CD14-positive monocyte (primary cell): ENCODE results near the gene COL5A2. TPM values are rescaled to one million over a fixed set of nuclear protein-coding genes. Genes with fewer than 3 reads are reported as not detected.

Experiments
- DNase-seq, 3 donors: peaks; one replicate each; pipeline ENCODE4 v3.0.0-alpha.2; 2011 to 2022
- H2AFZ ChIP-seq: 2 replicates; pipeline ENCODE4 v1.6.0; 2012; ENCODE audit warnings: mild to moderate bottlenecking, low read depth, low read length, inconsistent platforms; ENCODE audit not compliant: insufficient read depth, poor library complexity, severe bottlenecking
- H3K27ac ChIP-seq, 2 donors: 1 replicate in 1 of 2; 2 replicates in 1 of 2; pipeline ENCODE4 v1.5.1; 2012 to 2013; ENCODE audit warnings: low read length in 2 of 2, control low read depth in 1 of 2, inconsistent platforms in 1 of 2, low read depth in 1 of 2, mild to moderate bottlenecking in 1 of 2
- H3K27me3 ChIP-seq, 2 donors: one replicate each; pipeline versions ENCODE4 v1.6.0 to v1.6.1; 2011 to 2013; ENCODE audit warnings: low read length in 2 of 2; ENCODE audit not compliant: control insufficient read depth in 2 of 2, insufficient read depth in 2 of 2
- H3K36me3 ChIP-seq, 2 donors: replicated peaks in 1 of 2; 1 replicate in 1 of 2; 2 replicates in 1 of 2; pipeline versions ENCODE4 v1.5.1 to v1.6.1; 2012 to 2013; ENCODE audit warnings: low read length in 2 of 2, control low read depth in 1 of 2, inconsistent platforms in 1 of 2, mild to moderate bottlenecking in 1 of 2; ENCODE audit not compliant: insufficient read depth in 2 of 2, control insufficient read depth in 1 of 2
- H3K4me1 ChIP-seq, 2 donors: 1 replicate in 1 of 2; 2 replicates in 1 of 2; pipeline versions ENCODE4 v1.5.1 to v1.6.1; 2012 to 2013; ENCODE audit warnings: low read length in 2 of 2, control low read depth in 1 of 2, inconsistent platforms in 1 of 2, mild to moderate bottlenecking in 1 of 2, moderate library complexity in 1 of 2; ENCODE audit not compliant: insufficient read depth in 2 of 2, control insufficient read depth in 1 of 2
- H3K4me2 ChIP-seq: replicated peaks from 2 replicates; pipeline ENCODE3; 2012; ENCODE audit warnings: low read length, moderate library complexity, mild to moderate bottlenecking; ENCODE audit not compliant: poor library complexity, severe bottlenecking; ENCODE audit errors: extremely low read depth
- H3K4me3 ChIP-seq, 3 experiments: fragments of 200-600 bp in 1 of 3; sonication (generic) in 1 of 3; replicated peaks in 1 of 3; 1 replicate in 2 of 3; 2 replicates in 1 of 3; pipeline ENCODE4 v1.5.1; 2011 to 2013; ENCODE audit warnings: low read length in 3 of 3, mild to moderate bottlenecking in 3 of 3, control low read depth in 2 of 3, low read depth in 2 of 3, inconsistent platforms in 1 of 3, moderate library complexity in 1 of 3
- H3K79me2 ChIP-seq: 2 replicates; pipeline ENCODE4 v1.6.0; 2012; ENCODE audit warnings: mild to moderate bottlenecking, control low read depth, inconsistent platforms, low read length, moderate library complexity; ENCODE audit not compliant: insufficient read depth
- H3K9ac ChIP-seq: 2 replicates; pipeline ENCODE4 v1.6.0; 2017; ENCODE audit warnings: low read length, mild to moderate bottlenecking; ENCODE audit not compliant: insufficient read depth, poor library complexity, severe bottlenecking
- H3K9me3 ChIP-seq, 2 donors: replicated peaks in 1 of 2; 1 replicate in 1 of 2; 2 replicates in 1 of 2; pipeline versions ENCODE4 v1.5.1 to v1.6.1; 2012 to 2013; ENCODE audit warnings: low read length in 2 of 2, control low read depth in 1 of 2; ENCODE audit not compliant: control insufficient read depth in 1 of 2, insufficient read depth in 1 of 2
- H4K20me1 ChIP-seq: 2 replicates; pipeline ENCODE4 v1.6.0; 2012; ENCODE audit warnings: mild to moderate bottlenecking, low read length, control low read depth, moderate library complexity; ENCODE audit not compliant: insufficient read depth
- H3K27ac Mint-ChIP-seq, 7 donors: one replicate each; pipeline ENCODE4 v1.8.0; 2020; ENCODE audit warnings: mild to moderate bottlenecking in 7 of 7, mixed read lengths in 7 of 7, moderate library complexity in 6 of 7, inconsistent platforms in 2 of 7
- H3K27me3 Mint-ChIP-seq, 3 donors: one replicate each; pipeline ENCODE4 v1.8.0; 2021 to 2022; ENCODE audit warnings: low read depth in 3 of 3, mild to moderate bottlenecking in 3 of 3, mixed read lengths in 3 of 3, moderate library complexity in 3 of 3, inconsistent platforms in 1 of 3
- H3K36me3 Mint-ChIP-seq, 2 donors: one replicate each; pipeline ENCODE4 v1.8.0; 2020; ENCODE audit warnings: mixed read lengths in 2 of 2, inconsistent platforms in 1 of 2, mild to moderate bottlenecking in 1 of 2
- H3K4me1 Mint-ChIP-seq: one replicate; pipeline ENCODE4 v1.8.0; 2020; ENCODE audit warnings: mild to moderate bottlenecking, mixed read lengths
- H3K4me3 Mint-ChIP-seq, 2 donors: one replicate each; pipeline ENCODE4 v1.8.0; 2020; ENCODE audit warnings: mild to moderate bottlenecking in 2 of 2, mixed read lengths in 2 of 2, moderate library complexity in 1 of 2
- H3K9me3 Mint-ChIP-seq, 7 donors: one replicate each; pipeline ENCODE4 v1.8.0; 2020 to 2022; ENCODE audit warnings: mixed read lengths in 7 of 7, mild to moderate bottlenecking in 6 of 7, moderate library complexity in 6 of 7, inconsistent platforms in 2 of 7
- CTCF ChIP-seq: fragments of 200-600 bp; IDR thresholded peaks from one replicate; pipeline ENCODE4 v1.8.0; 2022; ENCODE audit warnings: antibody characterized with exemption, mild to moderate bottlenecking
- WGBS: methylation state at CpG from one replicate; pipeline ENCODE4 v1.1.5; 2013; ENCODE audit warnings: missing lambda C conversion rate; ENCODE audit not compliant: insufficient coverage; 5-methylcytosine and 5-hydroxymethylcytosine counted together
- intact Hi-C, 2 donors: fragments of 100-400 bp; cut with micrococcal nuclease; formaldehyde crosslinking; loops; one replicate each; pipeline versions ENCODE4 v1.15.0 to v1.15.1; 2023
- polyA plus RNA-seq, 3 donors: library from polyadenylated mRNA; depleted of rRNA in 1 of 3; unstranded in 2 of 3; stranded (reverse) in 1 of 3; fragments of 300-500 nt in 2 of 3; fragments of >200 nt in 1 of 3; fragmentation: Illumina TruSeq in 2 of 3; gene quantifications; 1 replicate in 2 of 3; 2 replicates in 1 of 3; pipeline ENCODE4 v1.2.3, GENCODE V29; 2012 to 2021

COL5A2 gene
- polyA plus RNA-seq, 3 donors = 0.13 TPM; not detected in 2

GRCh38 chr2:189214484-189214883, 34.9 kb upstream of the COL5A2 start:
- no peaks in the 10 kb centered on the region for H3K36me3 Mint-ChIP-seq
- no peak overlapping the region for H3K4me3 Mint-ChIP-seq
- no peak overlapping the region for H3K27ac Mint-ChIP-seq
- H3K4me3 ChIP-seq = no peak overlapping the region
- no peak for DNase-seq
- H3K9ac ChIP-seq = no peak overlapping the region
- no peak overlapping the region for H3K4me2 ChIP-seq
- WGBS = no CpG with 5 or more reads among the region's 2 CpGs
- H3K36me3 ChIP-seq = no peaks in the 10 kb centered on the region
- no peaks in the 10 kb centered on the region for H4K20me1 ChIP-seq
- H2AFZ ChIP-seq = no peak overlapping the region
- no peak overlapping the region for H3K27ac ChIP-seq
- intact Hi-C loops = no loop called here
- no peaks in the 10 kb centered on the region for H3K27me3 ChIP-seq
- H3K79me2 ChIP-seq = no peaks in the 10 kb centered on the region
- no peaks in the 10 kb centered on the region for H3K27me3 Mint-ChIP-seq
- H3K9me3 Mint-ChIP-seq = no peaks in the 10 kb centered on the region
- TF ChIP-seq CTCF = no peak
- no peaks in the 10 kb centered on the region for H3K4me1 ChIP-seq
- H3K9me3 ChIP-seq = no peaks in the 10 kb centered on the region
- no peaks in the 10 kb centered on the region for H3K4me1 Mint-ChIP-seq

- Mint-ChIP-seq H3K9me3 (peaks cover 0 to 2% (median 0%) of the 10 kb centered on the region in 7 donors), H3K4me1 (no peaks in the 10 kb centered on the region), H3K27ac (peak overlapping the region in 2 of 7 donors; percentile 3 to 51), H3K36me3 (no peaks in the 10 kb centered on the region), H3K27me3 (peaks cover 0 to 1% (median 0%) of the 10 kb centered on the region in 3 donors), H3K4me3 (no peak overlapping the region)
- Histone ChIP-seq H3K27me3 (no peaks in the 10 kb centered on the region), H3K4me2 (no peak overlapping the region), H3K36me3 (no peaks in the 10 kb centered on the region), H3K9me3 (no peaks in the 10 kb centered on the region), H2AFZ (no peak overlapping the region), H3K79me2 (no peaks in the 10 kb centered on the region), H4K20me1 (no peaks in the 10 kb centered on the region), H3K9ac (no peak overlapping the region), H3K27ac (no peak overlapping the region), H3K4me3 (no peak overlapping the region), H3K4me1 (no peaks in the 10 kb centered on the region)
- DNase-seq = no peak
- WGBS = 100% methylated on average over 1 of the region's 2 CpGs
- TF ChIP-seq CTCF = no peak
- intact Hi-C loops = no loop called here
These were observed 33.7 kb upstream of the COL5A2 start for GRCh38 chr2:189213250-189213649.
